Osteoblast (primary cell): ENCODE measurements around the gene SMPDL3B. TPM values are rescaled to one million over a fixed set of nuclear protein-coding genes. Genes with fewer than 3 reads are reported as not detected.

Experiments used
- DNase-seq: peaks from one replicate; pipeline ENCODE4 v3.0.0; 2011; ENCODE audit warnings: low spot score, mixed read lengths; ENCODE audit not compliant: insufficient read length; ENCODE audit errors: missing footprints
- H2AFZ ChIP-seq: 2 replicates; pipeline ENCODE4 v1.6.0; 2011; ENCODE audit warnings: mild to moderate bottlenecking, low read length
- H3K27ac ChIP-seq: 2 replicates; pipeline ENCODE4 v1.5.1; 2011; ENCODE audit warnings: mild to moderate bottlenecking, low read depth, low read length, moderate library complexity
- H3K27me3 ChIP-seq: 2 replicates; pipeline ENCODE4 v1.6.0; 2012; ENCODE audit warnings: mild to moderate bottlenecking, control low read depth, inconsistent platforms, low read length, moderate library complexity; ENCODE audit not compliant: insufficient read depth
- H3K36me3 ChIP-seq: 2 replicates; pipeline ENCODE4 v1.5.1; 2011; ENCODE audit warnings: mild to moderate bottlenecking, low read length, control low read depth, moderate library complexity; ENCODE audit not compliant: insufficient read depth
- H3K4me1 ChIP-seq: 2 replicates; pipeline ENCODE4 v1.5.1; 2011; ENCODE audit warnings: mild to moderate bottlenecking, low read length, control low read depth, moderate library complexity; ENCODE audit not compliant: insufficient read depth
- H3K4me2 ChIP-seq: 2 replicates; pipeline ENCODE4 v1.6.0; 2011; ENCODE audit warnings: mild to moderate bottlenecking, low read length; ENCODE audit not compliant: insufficient read depth
- H3K4me3 ChIP-seq: fragments of 200-600 bp; sonication (generic); 3 replicates; pipeline ENCODE4 v1.5.1; 2012; ENCODE audit warnings: mild to moderate bottlenecking, low read length, inconsistent platforms; ENCODE audit not compliant: insufficient read depth
- H3K79me2 ChIP-seq: 2 replicates; pipeline ENCODE4 v1.6.0; 2012; ENCODE audit warnings: mild to moderate bottlenecking, low read length, control low read depth, inconsistent platforms; ENCODE audit not compliant: insufficient read depth
- H3K9me3 ChIP-seq: 2 replicates; pipeline ENCODE4 v1.5.1; 2011; ENCODE audit warnings: low read depth, low read length, control low read depth
- H4K20me1 ChIP-seq: 2 replicates; pipeline ENCODE4 v1.6.0; 2012; ENCODE audit warnings: mild to moderate bottlenecking, low read length, control low read depth; ENCODE audit not compliant: insufficient read depth
- total RNA-seq: library from RNA; depleted of rRNA; stranded (reverse); fragments of >200 nt; gene quantifications from 2 replicates; pipeline ENCODE4 v1.2.3, GENCODE V29; 2012
- TF ChIP-seq, protein P1 (sequence below): IDR thresholded peaks from 2 replicates; pipeline ENCODE4 v1.5.1; 2011; ENCODE audit warnings: mild to moderate bottlenecking, low read depth, low read length, moderate library complexity; ENCODE audit errors: extremely low read depth

Gene SMPDL3B
- under 0.01 TPM in 1 of 2 replicates, not detected in the other for total RNA-seq

DNA sequence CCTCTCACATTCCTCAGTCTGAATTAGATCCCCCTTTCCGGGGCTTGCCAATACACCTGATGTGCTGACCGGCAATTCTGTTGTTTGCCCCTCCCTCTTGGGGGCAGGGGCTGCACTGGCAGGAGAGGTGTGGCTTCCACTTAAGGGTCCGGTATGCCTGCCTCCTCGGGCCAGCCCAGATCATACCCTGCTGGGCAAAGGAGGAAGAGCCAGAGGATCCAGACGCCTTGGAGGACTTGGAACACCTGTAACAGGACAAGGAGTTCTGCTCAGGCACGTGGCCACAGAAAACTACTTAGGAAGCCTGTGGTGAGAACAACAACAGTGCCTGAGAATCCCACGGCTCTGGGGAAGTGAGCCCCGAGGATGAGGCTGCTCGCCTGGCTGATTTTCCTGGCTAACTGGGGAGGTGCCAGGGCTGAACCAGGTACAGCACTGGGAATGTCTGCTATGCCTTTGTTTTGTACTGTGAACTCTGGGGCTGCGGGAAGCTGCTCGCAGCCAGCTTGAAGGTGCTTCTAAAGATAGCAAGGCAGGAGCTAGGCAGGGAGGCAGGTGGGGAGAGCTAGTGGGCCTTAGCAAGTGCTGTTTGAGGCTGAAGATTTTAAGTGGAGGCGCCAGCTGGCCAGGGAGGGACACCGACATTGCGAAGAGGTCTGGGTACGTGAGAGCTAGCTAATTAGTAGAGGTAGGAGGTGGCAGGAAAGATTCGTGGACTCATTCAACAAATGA, at the start of gene SMPDL3B:
Gene SMPDL3B, plus strand, starts transcription at position 183 of the 732 bp plus-strand sequence. Its CDS starts 184 bp downstream, at position 367.
- no peaks in the 10 kb centered on the region for H4K20me1 ChIP-seq
- H3K27me3 ChIP-seq: peaks cover 17% of the 10 kb centered on the region
- H3K4me3 ChIP-seq: peak within 1 kb of the TSS; percentile 40
- H3K27ac ChIP-seq: no peak within 1 kb of the TSS
- DNase-seq: peak; percentile 36
- no peaks in the 10 kb centered on the region for H3K36me3 ChIP-seq
- no peaks in the 10 kb centered on the region for H3K9me3 ChIP-seq
- H2AFZ ChIP-seq: peak within 1 kb of the TSS; percentile 72
- no peaks in the 10 kb centered on the region for H3K79me2 ChIP-seq
- peaks cover 24% of the 10 kb centered on the region for H3K4me1 ChIP-seq
- TF ChIP-seq, protein P1, sequence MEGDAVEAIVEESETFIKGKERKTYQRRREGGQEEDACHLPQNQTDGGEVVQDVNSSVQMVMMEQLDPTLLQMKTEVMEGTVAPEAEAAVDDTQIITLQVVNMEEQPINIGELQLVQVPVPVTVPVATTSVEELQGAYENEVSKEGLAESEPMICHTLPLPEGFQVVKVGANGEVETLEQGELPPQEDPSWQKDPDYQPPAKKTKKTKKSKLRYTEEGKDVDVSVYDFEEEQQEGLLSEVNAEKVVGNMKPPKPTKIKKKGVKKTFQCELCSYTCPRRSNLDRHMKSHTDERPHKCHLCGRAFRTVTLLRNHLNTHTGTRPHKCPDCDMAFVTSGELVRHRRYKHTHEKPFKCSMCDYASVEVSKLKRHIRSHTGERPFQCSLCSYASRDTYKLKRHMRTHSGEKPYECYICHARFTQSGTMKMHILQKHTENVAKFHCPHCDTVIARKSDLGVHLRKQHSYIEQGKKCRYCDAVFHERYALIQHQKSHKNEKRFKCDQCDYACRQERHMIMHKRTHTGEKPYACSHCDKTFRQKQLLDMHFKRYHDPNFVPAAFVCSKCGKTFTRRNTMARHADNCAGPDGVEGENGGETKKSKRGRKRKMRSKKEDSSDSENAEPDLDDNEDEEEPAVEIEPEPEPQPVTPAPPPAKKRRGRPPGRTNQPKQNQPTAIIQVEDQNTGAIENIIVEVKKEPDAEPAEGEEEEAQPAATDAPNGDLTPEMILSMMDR: no peak
- H3K4me2 ChIP-seq: peak within 1 kb of the TSS; percentile 78

- H4K20me1 ChIP-seq: no peaks in the 10 kb centered on the region
- no peak overlapping the region for H2AFZ ChIP-seq
- TF ChIP-seq, protein P1: no peak
- H3K36me3 ChIP-seq: peaks cover 14% of the 10 kb centered on the region
- DNase-seq: no peak
- no peak overlapping the region for H3K27ac ChIP-seq
- no peak overlapping the region for H3K4me3 ChIP-seq
- no peaks in the 10 kb centered on the region for H3K4me1 ChIP-seq
- H3K27me3 ChIP-seq: no peaks in the 10 kb centered on the region
- H3K9me3 ChIP-seq: no peaks in the 10 kb centered on the region
- H3K79me2 ChIP-seq: no peaks in the 10 kb centered on the region
- no peak overlapping the region for H3K4me2 ChIP-seq
Observed at GRCh38 chr1:27885114-27885528, 49.7 kb upstream of the SMPDL3B start.

GRCh38 chr1:27885621-27886352, 49.0 kb upstream of the SMPDL3B start:
- Histone ChIP-seq H3K27ac (no peak overlapping the region), H3K9me3 (no peaks in the 10 kb centered on the region), H3K27me3 (no peaks in the 10 kb centered on the region), H3K36me3 (peaks cover 15% of the 10 kb centered on the region), H3K4me2 (no peak overlapping the region), H3K79me2 (no peaks in the 10 kb centered on the region), H2AFZ (no peak overlapping the region), H3K4me1 (no peaks in the 10 kb centered on the region), H4K20me1 (no peaks in the 10 kb centered on the region), H3K4me3 (no peak overlapping the region)
- no peak for DNase-seq
- TF ChIP-seq, protein P1: no peak

DNA sequence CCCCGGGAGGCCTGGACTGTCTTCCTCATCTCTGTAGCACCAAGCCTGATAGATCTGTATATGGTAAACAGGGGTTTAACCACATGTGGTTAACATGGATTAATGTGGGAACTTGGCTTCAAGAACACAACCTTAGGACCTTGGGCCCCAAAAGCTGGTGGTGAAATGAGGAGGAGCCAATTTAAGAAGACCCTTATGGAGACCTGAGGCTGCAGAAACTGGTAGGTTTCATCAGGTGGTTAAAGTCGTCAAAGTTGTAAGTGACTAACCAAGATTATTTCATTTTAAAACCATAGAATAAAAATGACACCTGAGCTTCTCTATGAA, 48.5 kb upstream of the SMPDL3B start:
- Histone ChIP-seq H3K4me3 (no peak overlapping the region), H3K4me1 (no peaks in the 10 kb centered on the region), H2AFZ (no peak overlapping the region), H3K4me2 (no peak overlapping the region), H3K9me3 (no peaks in the 10 kb centered on the region), H3K27me3 (no peaks in the 10 kb centered on the region), H4K20me1 (no peaks in the 10 kb centered on the region), H3K36me3 (peaks cover 20% of the 10 kb centered on the region), H3K79me2 (no peaks in the 10 kb centered on the region), H3K27ac (no peak overlapping the region)
- TF ChIP-seq, protein P1: no peak
- DNase-seq: no peak
